ENCODE data around the gene ZNF428. TPM values are rescaled to one million over a fixed set of nuclear protein-coding genes. Genes with fewer than 3 reads are reported as not detected.

Gene ZNF428
- total and polyA plus RNA-seq, 8 donors = 24.7 to 99.9 (median 80.9) TPM

DNA sequence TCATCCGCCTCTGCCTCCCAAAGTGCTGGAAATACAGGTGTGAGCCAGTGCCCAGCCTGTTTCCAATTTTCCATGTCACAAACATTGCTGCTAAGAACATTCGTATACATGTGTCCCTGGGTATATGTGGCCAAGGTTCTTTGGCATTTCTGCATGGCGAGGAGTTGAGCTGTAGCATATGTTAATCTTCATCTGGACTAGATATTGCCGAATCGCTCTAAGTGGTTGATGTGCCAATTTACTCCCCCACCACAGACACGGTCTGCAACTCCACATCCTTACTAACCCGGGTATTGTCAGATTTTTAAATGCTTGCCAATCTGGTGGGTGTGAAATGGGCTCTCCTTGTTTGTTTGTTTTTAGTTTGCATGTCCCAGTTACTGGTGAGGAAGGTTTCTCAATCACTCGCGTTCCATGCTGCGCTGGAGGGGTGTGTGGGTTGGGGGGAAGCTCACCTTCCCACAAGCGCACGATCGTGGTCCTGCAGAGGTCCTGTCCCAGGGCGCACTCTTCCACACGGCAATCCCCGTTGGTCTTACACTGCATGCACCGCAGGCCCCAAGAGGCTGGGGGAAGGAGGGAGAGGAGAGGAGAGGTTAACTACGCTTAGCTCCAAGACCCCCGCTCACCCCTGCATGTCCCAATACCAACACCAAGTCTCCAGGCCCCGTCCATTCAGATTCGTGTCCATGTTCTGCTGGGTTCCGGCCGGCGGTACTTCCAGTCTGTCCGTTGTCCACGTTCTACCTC is 47.9 kb upstream of the ZNF428 start:
- intact Hi-C loops (cut with DNase I) = no loop called here
- Histone ChIP-seq H3K4me3 (peak overlapping the region; percentile 22 to 78), H3K36me3 (peaks cover 0 to 54% of the 10 kb centered on the region in 2 donors), H3K4me1 (peaks cover 8 to 66% of the 10 kb centered on the region in 2 donors), H3K27ac (peak overlapping the region in 1 of 2 donors; percentile 94), H3K9me3 (no peaks in the 10 kb centered on the region), H3K27me3 (no peaks in the 10 kb centered on the region)
- DNase-seq (peak in 2 of 4 donors; percentile 52 to 78), ATAC-seq (no peak)
- TF ChIP-seq, protein P1, sequence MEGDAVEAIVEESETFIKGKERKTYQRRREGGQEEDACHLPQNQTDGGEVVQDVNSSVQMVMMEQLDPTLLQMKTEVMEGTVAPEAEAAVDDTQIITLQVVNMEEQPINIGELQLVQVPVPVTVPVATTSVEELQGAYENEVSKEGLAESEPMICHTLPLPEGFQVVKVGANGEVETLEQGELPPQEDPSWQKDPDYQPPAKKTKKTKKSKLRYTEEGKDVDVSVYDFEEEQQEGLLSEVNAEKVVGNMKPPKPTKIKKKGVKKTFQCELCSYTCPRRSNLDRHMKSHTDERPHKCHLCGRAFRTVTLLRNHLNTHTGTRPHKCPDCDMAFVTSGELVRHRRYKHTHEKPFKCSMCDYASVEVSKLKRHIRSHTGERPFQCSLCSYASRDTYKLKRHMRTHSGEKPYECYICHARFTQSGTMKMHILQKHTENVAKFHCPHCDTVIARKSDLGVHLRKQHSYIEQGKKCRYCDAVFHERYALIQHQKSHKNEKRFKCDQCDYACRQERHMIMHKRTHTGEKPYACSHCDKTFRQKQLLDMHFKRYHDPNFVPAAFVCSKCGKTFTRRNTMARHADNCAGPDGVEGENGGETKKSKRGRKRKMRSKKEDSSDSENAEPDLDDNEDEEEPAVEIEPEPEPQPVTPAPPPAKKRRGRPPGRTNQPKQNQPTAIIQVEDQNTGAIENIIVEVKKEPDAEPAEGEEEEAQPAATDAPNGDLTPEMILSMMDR (IDR thresholded peaks at IDR 0.05) = no peak

DNA sequence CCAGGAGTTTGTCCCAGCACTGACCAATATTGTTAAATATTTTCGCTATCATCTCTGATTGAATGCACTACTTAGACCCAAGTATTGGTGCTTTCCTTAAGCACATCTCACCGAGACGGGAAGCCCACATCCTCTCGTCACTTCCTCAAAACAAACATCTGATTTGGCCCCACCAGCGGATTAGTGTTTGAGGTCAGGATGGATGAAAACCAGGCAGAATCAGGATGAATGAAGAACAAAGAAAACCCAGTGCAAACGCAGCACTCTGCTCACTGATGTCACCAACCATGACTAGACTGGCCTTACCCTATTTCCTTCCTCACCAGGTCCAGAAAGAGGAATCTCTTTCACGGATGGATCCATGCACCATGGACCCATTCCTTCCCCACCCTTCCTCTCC is 44.6 kb upstream of the ZNF428 start:
- intact Hi-C loops (cut with DNase I) = no loop called here
- DNase-seq = no peak
- H3K36me3 ChIP-seq = peaks cover 0 to 84% of the 10 kb centered on the region in 2 donors

GRCh38 chr19:43662487-43662886 is 43.1 kb upstream of the ZNF428 start:
- no peak overlapping the region for H3K27ac ChIP-seq
- no peak for DNase-seq
- no peak for ATAC-seq
- peaks cover 0 to 37% of the 10 kb centered on the region in 2 donors for H3K4me1 ChIP-seq
- H3K9me3 ChIP-seq = peaks cover 0 to 7% of the 10 kb centered on the region in 2 donors
- peaks cover 0 to 97% of the 10 kb centered on the region in 2 donors for H3K36me3 ChIP-seq
- TF ChIP-seq, protein P1 (IDR thresholded peaks at IDR 0.05) = no peak
- intact Hi-C loops (cut with DNase I) = no loop called here
- no peaks in the 10 kb centered on the region for H3K27me3 ChIP-seq
- H3K4me3 ChIP-seq = no peak overlapping the region

More for the DNA sequence above, 44.6 kb upstream of the ZNF428 start:
- peaks cover 0 to 43% of the 10 kb centered on the region in 2 donors for H3K4me1 ChIP-seq
- peak overlapping the region in 1 of 2 donors; percentile 55 for H3K27ac ChIP-seq
- no peak overlapping the region for H3K4me3 ChIP-seq
- H3K9me3 ChIP-seq = no peaks in the 10 kb centered on the region
- no peaks in the 10 kb centered on the region for H3K27me3 ChIP-seq
- TF ChIP-seq, protein P1 (IDR thresholded peaks at IDR 0.05) = no peak
- no peak for ATAC-seq

GRCh38 chr19:43660971-43661360 is 41.5 kb upstream of the ZNF428 start:
- no peak for ATAC-seq
- intact Hi-C loops (cut with DNase I) = no loop called here

More at GRCh38 chr19:43660971-43661360, 41.5 kb upstream of the ZNF428 start:
- peaks cover 0 to 7% of the 10 kb centered on the region in 2 donors for H3K9me3 ChIP-seq
- TF ChIP-seq, protein P1 (IDR thresholded peaks at IDR 0.05) = no peak
- peaks cover 0 to 97% of the 10 kb centered on the region in 2 donors for H3K36me3 ChIP-seq
- no peaks in the 10 kb centered on the region for H3K27me3 ChIP-seq
- DNase-seq = no peak
- H3K4me1 ChIP-seq = peaks cover 0 to 27% of the 10 kb centered on the region in 2 donors
- H3K27ac ChIP-seq = no peak overlapping the region
- no peak overlapping the region for H3K4me3 ChIP-seq
